AG10803 (cell line): Measurements from ENCODE around the gene ABCC6.
"Not testable (repeated sequence)": the region's sequence is repeated elsewhere in the genome, so short reads cannot be mapped to it uniquely, and the experiment has no call there.

Source experiments
- DNase-seq: peaks from one replicate; pipeline ENCODE4 v3.0.0; 2010; ENCODE audit warnings: low read depth
- H3K4me3 ChIP-seq: 2 replicates; pipeline ENCODE4 v1.5.1; 2011; ENCODE audit warnings: mild to moderate bottlenecking, low read length, control low read depth
- CTCF ChIP-seq: conservative IDR thresholded peaks from 2 replicates; pipeline ENCODE4 v1.5.1; 2011; ENCODE audit warnings: mild to moderate bottlenecking, low read length, control low read depth, inconsistent platforms

ABCC6 gene

GRCh38 chr16:16149710-16150116 is 73.6 kb downstream of the ABCC6 start:
- TF ChIP-seq CTCF, result no peak
- DNase-seq, result no peak

GRCh38 chr16:16148755-16149154 is 74.5 kb downstream of the ABCC6 start:
- TF ChIP-seq CTCF, result no peak
- no peak for DNase-seq
- H3K4me3 ChIP-seq, result no peak overlapping the region

More at GRCh38 chr16:16149710-16150116, 73.6 kb downstream of the ABCC6 start:
- H3K4me3 ChIP-seq, result no peak overlapping the region

DNA sequence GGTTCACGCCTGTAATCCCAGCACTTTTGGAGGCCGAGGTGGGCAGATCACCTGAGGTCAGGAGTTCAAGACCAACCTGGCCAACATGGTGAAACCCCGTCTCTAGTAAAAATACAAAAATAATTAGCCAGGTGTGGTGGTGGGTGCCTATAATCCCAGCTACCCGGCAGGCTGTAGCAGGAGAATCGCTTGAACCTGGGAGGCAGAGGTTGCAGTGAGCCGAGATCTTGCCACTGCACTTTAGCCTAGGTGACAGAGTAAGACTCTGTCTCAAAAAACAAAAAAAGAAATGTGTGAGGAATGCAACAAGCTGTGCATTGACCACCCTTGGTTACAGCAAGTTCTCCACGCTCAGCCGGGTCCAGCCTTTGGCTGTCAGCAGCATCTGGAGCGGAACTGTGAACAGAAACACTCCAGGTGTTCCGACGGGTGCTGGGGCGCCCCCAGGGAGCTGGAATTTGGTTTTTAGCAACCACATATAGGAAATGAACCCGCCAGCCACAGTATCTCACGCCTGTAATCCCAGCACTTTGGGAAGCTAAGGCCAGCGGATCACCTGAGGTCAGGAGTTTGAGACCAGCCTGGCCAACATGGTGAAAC is 75.2 kb downstream of the ABCC6 start:
- DNase-seq, result not testable (repeated sequence)

DNA sequence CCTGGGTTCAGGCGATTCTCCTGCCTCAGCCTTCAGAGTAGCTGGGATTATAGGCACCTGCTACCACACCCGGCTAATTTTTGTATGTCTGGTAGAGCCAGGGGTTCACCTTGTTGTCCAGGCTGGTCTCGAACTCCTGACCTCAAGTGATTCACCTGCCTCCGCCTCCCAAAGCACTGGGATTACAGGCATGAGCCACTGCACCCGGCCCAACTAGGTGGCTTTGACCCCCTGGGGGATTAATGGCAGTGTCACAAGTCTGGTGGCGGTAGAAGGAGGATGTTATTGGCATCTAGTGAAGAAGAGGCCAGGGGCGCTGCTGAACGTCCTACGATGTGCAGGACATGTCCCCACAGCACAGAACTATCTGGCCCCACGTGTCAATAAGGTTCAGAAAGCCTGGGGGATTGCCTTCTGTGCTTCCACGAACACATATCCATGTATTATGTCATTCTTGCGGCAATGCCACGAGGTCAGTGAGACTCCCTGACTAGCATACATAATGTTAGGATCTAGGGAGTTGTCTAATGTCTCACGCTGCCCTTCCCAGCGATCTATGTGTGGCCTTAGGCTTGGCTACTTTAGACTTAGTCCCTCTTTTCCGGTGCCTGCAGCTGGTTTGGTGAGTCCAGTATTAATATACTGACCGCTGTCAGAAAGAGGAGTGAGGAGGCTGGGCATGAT is 75.8 kb downstream of the ABCC6 start:
- TF ChIP-seq CTCF, result no peak
- no peak overlapping the region for H3K4me3 ChIP-seq
- no peak for DNase-seq

More for the DNA sequence above, 75.2 kb downstream of the ABCC6 start:
- H3K4me3 ChIP-seq, result not testable (repeated sequence)

- H3K4me3 ChIP-seq, result no peak overlapping the region
- TF ChIP-seq CTCF, result no peak
- no peak for DNase-seq
Measured at GRCh38 chr16:16146380-16147315, 76.6 kb downstream of the ABCC6 start.

- no peak for TF ChIP-seq CTCF
- no peak overlapping the region for H3K4me3 ChIP-seq
- no peak for DNase-seq
Measured at GRCh38 chr16:16145286-16145685, 78.0 kb downstream of the ABCC6 start.

DNA sequence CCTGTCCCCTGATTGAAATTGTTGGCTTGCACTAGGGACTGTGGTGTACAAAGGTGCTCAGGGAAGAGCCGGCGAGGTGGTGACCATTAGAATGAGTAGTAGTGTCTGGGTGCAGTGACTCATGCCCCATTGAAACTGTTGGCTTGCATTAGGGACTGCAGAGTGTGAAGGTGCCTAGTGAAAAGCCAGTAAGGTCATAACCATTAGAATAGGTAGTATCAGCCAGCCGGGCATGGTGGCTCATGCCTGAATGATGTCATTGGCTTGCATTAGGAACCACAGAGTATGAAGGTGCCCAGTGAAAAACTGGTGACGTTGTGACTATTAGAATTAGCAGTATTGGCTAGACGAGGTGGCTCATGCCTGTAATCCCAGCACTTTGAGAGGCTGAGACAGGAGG is 78.9 kb downstream of the ABCC6 start:
- no peak for DNase-seq
- no peak for TF ChIP-seq CTCF

More for the DNA sequence above, 78.9 kb downstream of the ABCC6 start:
- H3K4me3 ChIP-seq, result no peak overlapping the region
